Motor neuron (in vitro differentiated cells): ENCODE measurements around the gene SPATA6. TPM values are rescaled to one million over a fixed set of nuclear protein-coding genes. Genes with fewer than 3 reads are reported as not detected.
A peak's percentile ranks its signal among the peaks of the same experiment; 100 is the strongest.

Source experiments
- ATAC-seq, 8 experiments: fragments of 200-7000 bp; cut with Tn5 transposase; replicated peaks in 6 of 8; 2 replicates each; pipeline ENCODE4 v1.8.0; 2021; ENCODE audit warnings: mild to moderate bottlenecking in 8 of 8, moderate library complexity in 8 of 8
- H3K27ac ChIP-seq, 2 donors: fragments of 250-450 bp; sonication (Bioruptor Pico); 2 replicates each; pipeline ENCODE4 v1.9.0; 2021; ENCODE audit warnings: antibody characterized with exemption in 2 of 2, mild to moderate bottlenecking in 2 of 2, moderate library complexity in 1 of 2
- H3K4me1 ChIP-seq, 2 donors: fragments of 250-450 bp; sonication (Bioruptor Pico); replicated peaks in 1 of 2; 2 replicates each; pipeline ENCODE4 v1.6.1; 2021; ENCODE audit warnings: antibody characterized with exemption in 2 of 2, mild to moderate bottlenecking in 2 of 2, moderate library complexity in 1 of 2
- H3K4me3 ChIP-seq, 5 donors: fragments of 250-450 bp; sonication (Bioruptor Pico); 2 replicates each; pipeline ENCODE4 v1.9.0; 2021; ENCODE audit warnings: antibody characterized with exemption in 5 of 5, mild to moderate bottlenecking in 5 of 5, moderate library complexity in 4 of 5
- WGBS, 10 experiments: fragments of 450-650 bp; shearing (Covaris generic); methylation state at CpG; one replicate each; pipeline ENCODE4 v1.0.0; 2022; 5-methylcytosine and 5-hydroxymethylcytosine counted together
- in situ Hi-C, 9 experiments: fragments of 400-800 bp; cut with MboI; loops; one replicate each; pipeline ENCODE4 v1.15.0; 2021; ENCODE audit warnings: low sequenced_read_pairs in 9 of 9, low pct_unique_long_range_greater_than_20kb in 2 of 9; ENCODE audit not compliant: unreplicated experiment in 9 of 9
- total RNA-seq, 8 experiments: library from RNA; unstranded; fragments of 300-600 nt; gene quantifications; 2 replicates each; pipeline versions ENCODE4 v1.2.3 to v1.2.4, GENCODE V29; 2022

The SPATA6 gene
- total RNA-seq, 8 experiments from 2014 or later: 0.61 to 37.4 (median 9.5) TPM

GRCh38 chr1:48396208-48396607 is 75.8 kb downstream of the SPATA6 start:
- ATAC-seq: no peak
- no peak overlapping the region for H3K4me3 ChIP-seq
- in situ Hi-C loops: no loop called here
- H3K27ac ChIP-seq: no peak overlapping the region
- 56 to 100% (median 97%) methylated on average over 1 to 2 of the region's 2 CpGs; no CpG with 5 or more reads in 1 of the 10 experiments for WGBS, 10 experiments
- H3K4me1 ChIP-seq: no peaks in the 10 kb centered on the region

DNA sequence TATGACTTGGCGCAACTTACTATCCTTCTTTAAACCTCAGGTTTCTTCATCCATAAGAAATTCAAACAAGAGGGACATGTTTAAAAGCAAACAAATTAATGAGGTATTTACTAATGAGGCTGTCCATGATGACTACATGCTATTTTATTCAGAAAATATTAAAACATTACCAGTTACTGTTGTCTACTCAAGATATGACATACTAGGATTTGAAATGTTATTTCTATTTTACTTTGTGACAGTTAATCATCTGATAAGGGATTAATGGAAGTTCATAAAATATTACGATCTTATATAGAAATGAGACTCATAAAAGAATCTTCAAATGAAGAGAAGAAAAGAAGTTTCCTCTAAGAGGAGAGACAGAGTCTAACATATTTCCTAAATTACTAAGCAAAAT is 80.1 kb downstream of the SPATA6 start:
- in situ Hi-C loops: no loop called here
- whole genome bisulfite sequencing, 10 experiments: 70 to 100% (median 95%) methylated on average over 1 to 2 of the region's 2 CpGs
- Histone ChIP-seq H3K4me1 (no peaks in the 10 kb centered on the region), H3K4me3 (no peak overlapping the region), H3K27ac (no peak overlapping the region)
- ATAC-seq: no peak

DNA sequence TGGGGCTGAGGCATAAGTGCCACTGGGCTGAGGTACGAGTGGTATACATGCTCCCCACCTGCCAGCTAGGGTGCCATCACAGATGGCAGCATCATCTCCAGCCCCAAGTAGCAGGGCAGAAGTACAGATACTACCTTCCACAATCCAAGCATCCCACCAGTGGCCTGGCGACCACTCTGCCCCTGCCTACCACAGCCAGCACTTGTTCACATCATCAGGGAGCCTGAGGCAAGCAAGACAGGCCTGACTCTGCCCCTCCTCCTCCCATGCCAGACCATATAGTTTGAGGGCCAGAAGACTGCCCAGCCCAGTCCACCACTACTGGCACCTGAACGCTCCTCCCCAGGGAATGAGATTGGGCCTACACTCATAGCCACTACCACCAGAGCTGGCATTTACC is 84.6 kb downstream of the SPATA6 start:
- in situ Hi-C loops: no loop called here
- no peak for ATAC-seq

DNA sequence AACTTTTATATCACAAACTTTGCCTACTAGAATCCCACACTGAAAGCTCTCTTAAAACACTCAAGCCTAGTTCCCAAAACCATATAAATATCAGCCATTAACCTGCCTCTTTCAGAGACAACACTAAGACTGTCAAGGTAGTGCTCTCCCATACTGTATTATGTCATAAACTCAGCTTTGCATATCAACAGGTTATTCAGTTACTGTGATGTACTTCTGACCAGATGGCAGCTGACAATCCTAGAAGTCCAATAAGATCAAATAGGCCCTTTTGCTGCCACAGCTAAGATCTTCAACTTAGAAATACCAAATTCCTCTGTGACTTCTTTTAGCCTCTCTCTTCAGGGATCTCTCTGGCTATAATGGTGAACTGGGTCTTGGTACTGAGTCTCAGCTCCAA is 97.2 kb downstream of the SPATA6 start:
- in situ Hi-C loops: no loop called here
- H3K4me1 ChIP-seq: no peaks in the 10 kb centered on the region
- no peak for ATAC-seq
- H3K27ac ChIP-seq: no peak overlapping the region
- no peak overlapping the region for H3K4me3 ChIP-seq

More for the DNA sequence above, 84.6 kb downstream of the SPATA6 start:
- Histone ChIP-seq H3K4me3 (no peak overlapping the region), H3K4me1 (no peaks in the 10 kb centered on the region), H3K27ac (no peak overlapping the region)
- WGBS, 10 experiments: 89 to 100% (median 100%) methylated on average over 1 to 2 of the region's 3 CpGs; no CpG with 5 or more reads in 6 of the 10 experiments

GRCh38 chr1:48371598-48371997 is 100.4 kb downstream of the SPATA6 start:
- no peaks in the 10 kb centered on the region for H3K4me1 ChIP-seq
- WGBS, 10 experiments: 86 to 100% (median 98%) methylated on average over 1 to 2 of the region's 2 CpGs; no CpG with 5 or more reads in 2 of the 10 experiments
- H3K4me3 ChIP-seq: no peak overlapping the region
- no peak overlapping the region for H3K27ac ChIP-seq
- no peak for ATAC-seq
- in situ Hi-C loops: no loop called here

- Histone ChIP-seq H3K4me1 (no peaks in the 10 kb centered on the region), H3K4me3 (no peak overlapping the region), H3K27ac (no peak overlapping the region)
- 58 to 100% (median 90%) methylated on average over 2 to 7 of the region's 7 CpGs for WGBS, 10 experiments
- in situ Hi-C loops: no loop called here
- ATAC-seq: no peak
Measured at GRCh38 chr1:48362901-48363300, 109.1 kb downstream of the SPATA6 start.

- Histone ChIP-seq H3K4me3 (no peak overlapping the region), H3K27ac (no peak overlapping the region), H3K4me1 (no peaks in the 10 kb centered on the region)
- in situ Hi-C loops: no loop called here
- no peak for ATAC-seq
Measured at GRCh38 chr1:48356901-48357300, 115.1 kb downstream of the SPATA6 start.

DNA sequence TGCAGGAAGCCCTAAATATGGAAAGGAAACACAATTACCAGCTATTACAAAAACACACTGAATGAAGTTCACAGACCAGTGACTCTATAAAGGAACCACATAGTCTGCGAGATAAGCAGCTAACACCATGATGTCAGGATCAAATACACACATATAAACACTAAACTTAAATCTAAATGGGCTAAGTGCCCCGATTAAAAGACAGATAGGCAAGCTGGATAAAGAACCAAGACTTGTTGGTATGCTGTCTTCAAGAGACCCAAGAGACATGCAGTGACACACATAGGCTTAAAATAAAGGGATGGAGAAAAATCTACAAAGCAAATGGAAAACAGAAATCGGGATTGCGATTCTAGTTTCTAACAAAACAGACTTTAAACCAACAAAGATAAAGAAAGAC is 127.6 kb downstream of the SPATA6 start:
- H3K4me3 ChIP-seq: no peak overlapping the region
- in situ Hi-C loops: no loop called here
- ATAC-seq: no peak
- no peak overlapping the region for H3K27ac ChIP-seq
- WGBS, 10 experiments: 49 to 100% (median 89%) methylated on average over 1 to 4 of the region's 4 CpGs
- no peaks in the 10 kb centered on the region for H3K4me1 ChIP-seq

DNA sequence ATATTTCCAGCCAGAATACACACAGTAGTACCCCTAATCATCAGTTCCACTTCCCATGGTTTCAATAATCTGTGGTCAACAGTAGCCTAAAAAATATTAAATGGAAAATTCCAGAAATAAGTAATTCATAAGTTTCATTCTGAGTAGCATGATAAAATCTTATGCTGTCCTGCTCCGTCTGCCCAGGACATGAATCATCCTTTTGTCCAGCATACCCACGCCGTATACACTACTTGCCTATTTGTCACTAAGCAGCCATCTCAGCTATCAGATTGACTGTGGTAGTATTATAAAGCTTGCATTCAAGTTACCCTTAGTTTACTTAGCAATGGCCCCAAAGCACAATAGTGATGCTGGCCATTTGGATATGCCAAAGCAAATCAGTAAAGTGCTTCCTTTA is 130.8 kb downstream of the SPATA6 start:
- in situ Hi-C loops: no loop called here
- Histone ChIP-seq H3K4me1 (no peaks in the 10 kb centered on the region), H3K4me3 (no peak overlapping the region), H3K27ac (no peak overlapping the region)
- 17 to 100% (median 92%) methylated on average over 1 to 3 of the region's 3 CpGs; no CpG with 5 or more reads in 4 of the 10 experiments for WGBS, 10 experiments
- no peak for ATAC-seq

GRCh38 chr1:48338257-48338656 is 133.7 kb downstream of the SPATA6 start:
- 15 to 100% (median 79%) methylated on average over 1 to 4 of the region's 4 CpGs for WGBS, 10 experiments

DNA sequence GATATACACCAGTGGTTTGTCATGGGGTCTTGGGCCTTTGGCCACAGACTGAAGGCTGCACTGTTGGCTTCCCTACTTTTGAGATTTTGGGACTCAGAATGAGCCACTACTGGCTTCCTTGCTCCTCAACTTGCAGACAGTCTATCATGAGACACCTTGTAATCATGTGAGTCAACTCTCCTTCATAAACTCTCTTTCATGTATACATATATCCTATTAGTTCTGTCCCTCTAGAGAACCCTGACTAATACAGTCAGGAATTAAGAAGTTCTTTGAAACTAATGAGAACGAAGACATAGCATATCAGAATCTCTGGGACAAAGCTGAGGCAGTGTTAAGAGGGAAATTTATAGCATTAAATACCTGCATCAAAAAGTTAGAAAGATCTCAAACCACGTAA is 138.7 kb downstream of the SPATA6 start:
- in situ Hi-C loops: no loop called here
- no peak overlapping the region for H3K4me3 ChIP-seq
- WGBS, 10 experiments: 9 to 92% (median 46%) methylated on average over 1 to 2 of the region's 2 CpGs
- H3K27ac ChIP-seq: no peak overlapping the region
- no peak for ATAC-seq
- no peaks in the 10 kb centered on the region for H3K4me1 ChIP-seq

More at GRCh38 chr1:48338257-48338656, 133.7 kb downstream of the SPATA6 start:
- no peak for ATAC-seq
- no peak overlapping the region for H3K4me3 ChIP-seq
- H3K27ac ChIP-seq: no peak overlapping the region
- no peaks in the 10 kb centered on the region for H3K4me1 ChIP-seq
- in situ Hi-C loops: no loop called here

- Histone ChIP-seq H3K4me3 (no peak overlapping the region), H3K4me1 (no peaks in the 10 kb centered on the region), H3K27ac (no peak overlapping the region)
- WGBS, 10 experiments: 40 to 100% (median 86%) methylated on average over 1 to 2 of the region's 2 CpGs; no CpG with 5 or more reads in 3 of the 10 experiments
- in situ Hi-C loops: no loop called here
- no peak for ATAC-seq
Measured at GRCh38 chr1:48332115-48332514, 139.9 kb downstream of the SPATA6 start.

DNA sequence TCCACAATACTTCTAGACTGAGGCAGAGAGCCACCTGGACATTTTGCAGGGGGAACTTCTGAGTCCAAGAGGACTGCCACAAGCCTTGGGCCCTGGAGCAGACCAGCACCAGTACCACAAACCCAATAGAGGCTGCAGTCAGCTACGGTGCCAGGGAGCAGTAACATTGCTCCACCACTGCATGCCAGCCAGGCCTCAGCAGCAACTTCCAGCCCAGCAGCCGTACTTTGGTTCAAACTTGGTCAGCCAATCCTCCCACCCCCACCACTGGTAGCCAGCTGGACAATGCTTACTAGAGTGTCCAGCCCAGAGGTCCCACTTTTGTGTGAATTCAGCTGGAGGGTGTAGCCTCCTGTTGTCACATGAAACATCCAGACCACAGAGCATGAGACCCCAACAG is 142.1 kb downstream of the SPATA6 start:
- no peak overlapping the region for H3K27ac ChIP-seq
- H3K4me1 ChIP-seq: no peaks in the 10 kb centered on the region
- in situ Hi-C loops: no loop called here
- no peak overlapping the region for H3K4me3 ChIP-seq
- ATAC-seq: peak in 3 of 8 experiments; percentile 20 to 42 (median 36)
- 90 to 100% (median 94%) methylated on average over 2 of the region's 2 CpGs; no CpG with 5 or more reads in 7 of the 10 experiments for WGBS, 10 experiments

DNA sequence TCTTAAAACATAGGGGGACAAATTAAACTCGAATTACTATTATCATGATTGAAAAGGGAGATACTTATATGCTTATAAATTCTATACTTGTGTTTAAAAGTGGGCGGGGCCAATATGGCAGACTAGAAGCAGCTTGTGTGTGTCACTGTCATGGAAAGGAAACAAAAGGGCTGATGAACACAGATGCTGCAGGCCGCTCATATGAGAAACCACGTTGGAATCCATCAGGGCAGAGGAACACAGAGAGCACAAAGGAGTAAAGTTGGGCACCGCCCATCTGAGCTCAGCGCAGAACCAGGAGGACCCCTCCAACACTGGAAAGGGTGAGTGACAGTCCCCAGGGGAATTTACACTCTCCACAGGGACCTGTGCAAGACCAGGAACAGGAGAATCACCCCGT is 142.5 kb downstream of the SPATA6 start:
- ATAC-seq: peak in 5 of 8 experiments; percentile 82 to 99 (median 91)
- Histone ChIP-seq H3K4me3 (no peak overlapping the region), H3K4me1 (no peaks in the 10 kb centered on the region), H3K27ac (no peak overlapping the region)
- in situ Hi-C loops: no loop called here
- 8 to 90% (median 70%) methylated on average over 2 to 7 of the region's 7 CpGs; no CpG with 5 or more reads in 1 of the 10 experiments for WGBS, 10 experiments
